ENCODE data around the gene GLIPR1L2. TPM values are rescaled to one million over a fixed set of nuclear protein-coding genes. Genes with fewer than 3 reads are reported as not detected.
"Not testable (repeated sequence)": the region's sequence is repeated elsewhere in the genome, so short reads cannot be mapped to it uniquely, and the experiment has no call there.

Gene GLIPR1L2
- total RNA-seq (2022) (not detected in 2 replicates), Bru-seq, nascent RNA (percentile 7 among the genes with signal in this experiment), BruChase-seq, experiment 1, labeled RNA remaining after a 2-hour chase (percentile 2 among the genes with signal in this experiment), BruChase-seq, experiment 2, labeled RNA remaining after a 6-hour chase (not detected)
- long read RNA-seq = 0 reads

DNA sequence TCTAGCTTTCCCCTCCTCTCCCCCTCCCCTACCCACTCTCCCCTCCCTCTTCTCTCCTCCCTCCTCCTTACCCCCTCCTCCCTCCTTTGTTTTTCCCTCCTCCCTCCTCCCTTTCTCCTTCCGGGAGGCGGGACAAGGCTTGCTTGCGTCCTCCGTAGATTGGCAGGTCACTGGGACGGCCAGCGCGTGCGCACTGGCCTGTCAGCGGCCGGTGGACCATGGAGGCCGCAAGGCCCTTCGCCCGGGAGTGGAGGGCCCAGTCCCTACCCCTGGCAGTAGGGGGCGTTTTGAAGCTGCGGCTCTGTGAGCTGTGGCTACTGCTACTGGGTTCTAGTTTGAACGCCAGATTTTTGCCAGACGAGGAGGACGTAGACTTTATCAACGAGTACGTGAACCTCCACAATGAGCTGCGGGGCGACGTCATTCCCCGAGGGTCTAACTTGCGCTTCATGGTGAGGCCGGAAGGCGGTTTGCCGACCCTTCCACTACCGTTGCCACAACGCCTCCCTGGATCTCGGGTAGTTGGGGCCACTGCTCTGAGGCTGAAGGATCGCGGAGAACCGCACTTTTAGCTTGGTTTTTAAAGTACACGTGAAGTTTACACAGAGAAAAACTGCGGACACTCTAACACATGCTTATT is at the start of gene GLIPR1L2:
GLIPR1L2 (plus strand) TSS at position 191 of the 640 bp plus-strand sequence; CDS start at position 219, 28 bp downstream.
- intact Hi-C loops (cut with micrococcal nuclease; ENCODE audit: unreplicated experiment) = loop anchor here (2.0 to 5.0 kb wide), 2 partner anchors 96 to 120 kb away; partner anchors contain the start of gene KRR1
- POLR2A ChIA-PET = no interaction called here
- Mint-ChIP-seq H3K9me3 (ENCODE audit: unreplicated experiment) (no peaks in the 10 kb centered on the region), H3K4me3 (ENCODE audit: unreplicated experiment) (peak within 1 kb of the TSS; percentile 77), H3K36me3 (ENCODE audit: insufficient read depth, unreplicated experiment) (no peaks in the 10 kb centered on the region), H3K27ac (ENCODE audit: unreplicated experiment) (peak within 1 kb of the TSS; percentile 35), H3K27me3 (ENCODE audit: insufficient read depth, unreplicated experiment) (peaks cover 8% of the 10 kb centered on the region), H3K4me1 (ENCODE audit: low read depth, unreplicated experiment) (no peaks in the 10 kb centered on the region)
- Histone ChIP-seq H3K9me3 (no peaks in the 10 kb centered on the region), H3K36me3 (ENCODE audit: control insufficient read depth, insufficient read depth, low read length) (no peaks in the 10 kb centered on the region), H3K4me3 (ENCODE audit: low read depth, low read length) (peak within 1 kb of the TSS; percentile 52), H3K4me1 (no peaks in the 10 kb centered on the region), H3K27me3 (replicated peaks; ENCODE audit: control insufficient read depth, insufficient read depth, low read length) (no peaks in the 10 kb centered on the region)
- BruUV-seq (replicated peaks) = no TSS peak
- TF ChIP-seq, protein P1, sequence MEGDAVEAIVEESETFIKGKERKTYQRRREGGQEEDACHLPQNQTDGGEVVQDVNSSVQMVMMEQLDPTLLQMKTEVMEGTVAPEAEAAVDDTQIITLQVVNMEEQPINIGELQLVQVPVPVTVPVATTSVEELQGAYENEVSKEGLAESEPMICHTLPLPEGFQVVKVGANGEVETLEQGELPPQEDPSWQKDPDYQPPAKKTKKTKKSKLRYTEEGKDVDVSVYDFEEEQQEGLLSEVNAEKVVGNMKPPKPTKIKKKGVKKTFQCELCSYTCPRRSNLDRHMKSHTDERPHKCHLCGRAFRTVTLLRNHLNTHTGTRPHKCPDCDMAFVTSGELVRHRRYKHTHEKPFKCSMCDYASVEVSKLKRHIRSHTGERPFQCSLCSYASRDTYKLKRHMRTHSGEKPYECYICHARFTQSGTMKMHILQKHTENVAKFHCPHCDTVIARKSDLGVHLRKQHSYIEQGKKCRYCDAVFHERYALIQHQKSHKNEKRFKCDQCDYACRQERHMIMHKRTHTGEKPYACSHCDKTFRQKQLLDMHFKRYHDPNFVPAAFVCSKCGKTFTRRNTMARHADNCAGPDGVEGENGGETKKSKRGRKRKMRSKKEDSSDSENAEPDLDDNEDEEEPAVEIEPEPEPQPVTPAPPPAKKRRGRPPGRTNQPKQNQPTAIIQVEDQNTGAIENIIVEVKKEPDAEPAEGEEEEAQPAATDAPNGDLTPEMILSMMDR (IDR thresholded peaks at IDR 0.05; ENCODE audit: insufficient read depth in 1 of 2, low read depth in 1 of 2, low read length in 1 of 2, severe bottlenecking in 1 of 2, unreplicated experiment in 1 of 2) = peak; percentile 72 to 77
- CTCF ChIA-PET = interaction anchor here (0.7 to 1.4 kb wide), 4 partner anchors 57 to 319 kb away, joined by 3 to 4 read pairs (median 3); partner anchors contain the start of genes CAPS2 and GLIPR1L1
- peak; percentile 89 to 90 for DNase-seq

DNA sequence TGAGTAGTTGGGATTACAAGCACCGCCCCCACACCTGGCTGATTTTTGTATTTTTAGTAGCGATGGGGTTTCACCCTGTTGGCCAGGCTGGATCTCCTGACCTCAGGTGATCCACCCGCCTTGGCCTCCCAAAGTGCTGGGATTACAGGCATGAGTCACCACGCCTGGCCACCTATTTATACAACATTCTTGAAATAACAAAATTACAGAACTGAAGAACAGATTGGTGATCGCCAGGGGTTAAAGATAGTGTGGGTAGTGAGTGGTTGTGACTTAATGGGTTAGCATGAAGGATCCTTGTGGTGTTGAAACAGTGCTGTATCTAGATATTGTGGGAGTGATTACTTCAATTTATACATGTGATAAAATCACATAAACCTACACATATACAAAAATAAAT is 49.0 kb upstream of the GLIPR1L2 start:
- Histone ChIP-seq H3K27me3 (replicated peaks; ENCODE audit: control insufficient read depth, insufficient read depth, low read length) (no peaks in the 10 kb centered on the region), H3K4me3 (ENCODE audit: low read depth, low read length) (no peak overlapping the region), H3K36me3 (ENCODE audit: control insufficient read depth, insufficient read depth, low read length) (no peaks in the 10 kb centered on the region), H3K9me3 (no peaks in the 10 kb centered on the region), H3K4me1 (no peaks in the 10 kb centered on the region)
- no peaks in the 10 kb centered on the region for H3K9me3 Mint-ChIP-seq (ENCODE audit: unreplicated experiment)
- no peaks in the 10 kb centered on the region for H3K27me3 Mint-ChIP-seq (ENCODE audit: insufficient read depth, unreplicated experiment)
- CTCF ChIA-PET = no interaction called here
- no peaks in the 10 kb centered on the region for H3K36me3 Mint-ChIP-seq (ENCODE audit: insufficient read depth, unreplicated experiment)
- BruUV-seq (replicated peaks) = no TSS peak
- POLR2A ChIA-PET = no interaction called here
- intact Hi-C loops (cut with micrococcal nuclease; ENCODE audit: unreplicated experiment) = no loop called here
- no peaks in the 10 kb centered on the region for H3K4me1 Mint-ChIP-seq (ENCODE audit: low read depth, unreplicated experiment)
- DNase-seq = no peak
- TF ChIP-seq, protein P1 (IDR thresholded peaks at IDR 0.05; ENCODE audit: insufficient read depth in 1 of 2, low read depth in 1 of 2, low read length in 1 of 2, severe bottlenecking in 1 of 2, unreplicated experiment in 1 of 2) = no peak
- H3K4me3 Mint-ChIP-seq (ENCODE audit: unreplicated experiment) = peak overlapping the region; percentile 35
- no peak overlapping the region for H3K27ac Mint-ChIP-seq (ENCODE audit: unreplicated experiment)

DNA sequence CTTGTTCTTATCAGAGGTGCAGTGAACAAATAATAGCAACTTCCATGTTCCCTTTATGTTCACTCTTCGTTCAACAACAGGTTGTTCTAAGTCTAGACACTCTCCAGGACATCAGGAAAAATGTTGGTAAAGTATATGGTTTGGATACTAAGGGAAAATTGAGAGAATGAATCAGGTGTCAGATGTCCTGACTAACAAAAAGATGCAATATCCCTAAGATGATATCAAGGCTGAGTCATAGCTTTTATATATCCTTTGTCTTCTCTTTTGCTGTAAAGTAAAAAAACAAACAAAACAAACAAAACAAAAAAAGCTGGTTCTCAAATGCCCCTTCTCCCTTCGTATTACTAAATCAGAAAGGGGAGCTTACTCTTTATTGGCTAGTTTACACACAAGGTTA is 45.4 kb upstream of the GLIPR1L2 start:
- Mint-ChIP-seq H3K4me1 (ENCODE audit: low read depth, unreplicated experiment) (no peaks in the 10 kb centered on the region), H3K27me3 (ENCODE audit: insufficient read depth, unreplicated experiment) (no peaks in the 10 kb centered on the region), H3K9me3 (ENCODE audit: unreplicated experiment) (no peaks in the 10 kb centered on the region), H3K4me3 (ENCODE audit: unreplicated experiment) (no peak overlapping the region), H3K27ac (ENCODE audit: unreplicated experiment) (no peak overlapping the region), H3K36me3 (ENCODE audit: insufficient read depth, unreplicated experiment) (no peaks in the 10 kb centered on the region)
- Histone ChIP-seq H3K36me3 (ENCODE audit: control insufficient read depth, insufficient read depth, low read length) (no peaks in the 10 kb centered on the region), H3K9me3 (no peaks in the 10 kb centered on the region), H3K27me3 (replicated peaks; ENCODE audit: control insufficient read depth, insufficient read depth, low read length) (no peaks in the 10 kb centered on the region), H3K4me1 (no peaks in the 10 kb centered on the region), H3K4me3 (ENCODE audit: low read depth, low read length) (no peak overlapping the region)
- intact Hi-C loops (cut with micrococcal nuclease; ENCODE audit: unreplicated experiment) = loop anchor here (5.0 kb wide), 1 partner anchor 137 kb away; the partner anchor contains the start of gene GLIPR1
- TF ChIP-seq, protein P1 (IDR thresholded peaks at IDR 0.05; ENCODE audit: insufficient read depth in 1 of 2, low read depth in 1 of 2, low read length in 1 of 2, severe bottlenecking in 1 of 2, unreplicated experiment in 1 of 2) = no peak
- DNase-seq = no peak
- ChIA-PET POLR2A (no interaction called here), CTCF (no interaction called here)
- BruUV-seq (replicated peaks) = no TSS peak

DNA sequence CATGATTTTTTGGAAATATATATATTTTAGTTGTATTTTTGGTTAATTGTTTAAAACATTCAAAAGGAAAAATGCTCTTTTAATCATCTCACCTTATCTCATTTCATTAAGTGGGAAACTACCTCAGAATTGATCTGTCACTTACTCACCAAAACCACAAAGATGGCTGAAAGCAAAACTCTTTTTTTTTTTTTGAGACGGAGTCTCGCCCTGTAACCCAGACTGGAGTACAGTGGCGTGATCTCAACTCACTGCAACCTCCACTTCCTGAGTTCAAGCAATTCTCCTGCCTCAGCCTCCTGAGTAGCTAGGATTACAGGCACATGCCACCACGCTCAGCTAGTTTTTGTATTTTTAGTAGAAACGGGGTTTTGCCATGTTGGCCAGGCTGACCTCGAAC is 44.7 kb upstream of the GLIPR1L2 start:
- BruUV-seq (replicated peaks) = not testable (repeated sequence)

More for the DNA sequence above, 44.7 kb upstream of the GLIPR1L2 start:
- H3K4me3 ChIP-seq (ENCODE audit: low read depth, low read length); H3K27me3 ChIP-seq (replicated peaks; ENCODE audit: control insufficient read depth, insufficient read depth, low read length); H3K27me3 Mint-ChIP-seq (ENCODE audit: insufficient read depth, unreplicated experiment); H3K27ac Mint-ChIP-seq (ENCODE audit: unreplicated experiment); POLR2A ChIA-PET; H3K4me1 Mint-ChIP-seq (ENCODE audit: low read depth, unreplicated experiment); H3K36me3 Mint-ChIP-seq (ENCODE audit: insufficient read depth, unreplicated experiment); DNase-seq; H3K4me1 ChIP-seq; H3K36me3 ChIP-seq (ENCODE audit: control insufficient read depth, insufficient read depth, low read length); H3K4me3 Mint-ChIP-seq (ENCODE audit: unreplicated experiment); H3K9me3 Mint-ChIP-seq (ENCODE audit: unreplicated experiment); H3K9me3 ChIP-seq; CTCF ChIA-PET: not testable (repeated sequence)
- intact Hi-C loops (cut with micrococcal nuclease; ENCODE audit: unreplicated experiment) = loop anchor here (5.0 kb wide), 1 partner anchor 136 kb away; the partner anchor contains the start of gene GLIPR1

All from Caco-2 (cell line).